ENCODE data around the gene PRPF31.
"Not testable (repeated sequence)": the region's sequence is repeated elsewhere in the genome, so short reads cannot be mapped to it uniquely, and the experiment has no call there.

DNA sequence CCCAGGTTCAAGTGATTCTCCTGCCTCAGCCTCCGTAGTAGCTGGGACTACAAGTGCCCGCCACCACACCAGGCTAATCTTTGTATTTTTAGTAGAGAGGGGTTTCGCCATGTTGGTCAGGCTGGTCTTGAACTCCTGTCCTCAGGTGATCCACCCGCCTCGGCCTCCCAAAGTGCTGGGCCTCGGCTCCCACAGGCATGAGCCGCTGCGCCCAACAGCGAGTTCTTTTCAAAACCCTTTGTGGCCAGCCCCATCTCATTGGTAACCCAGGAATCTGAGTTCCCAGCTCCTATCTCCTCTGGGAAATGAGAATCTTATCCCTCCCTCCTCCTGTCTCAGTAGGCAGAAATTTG lies 15.7 kb upstream of the PRPF31 start:
- TF ChIP-seq CTCF (conservative IDR thresholded peaks at IDR 0.05; ENCODE audit: low read depth, low read length); EZH2 (IDR thresholded peaks at IDR 0.05; ENCODE audit: borderline replicate concordance, low read depth, low read length, poor library complexity, severe bottlenecking): not testable (repeated sequence)

Data from A673 (cell line).